Gastrocnemius medialis (tissue), 4 donors: Measurements from ENCODE around the gene IFNA7. TPM values are rescaled to one million over a fixed set of nuclear protein-coding genes. Genes with fewer than 3 reads are reported as not detected.
"Not testable (repeated sequence)": the region's sequence is repeated elsewhere in the genome, so short reads cannot be mapped to it uniquely, and the experiment has no call there.

Source experiments
- ATAC-seq, 2 donors: fragments of 150-250 bp; one replicate each; pipeline ENCODE4 v1.9.1; 2016
- DNase-seq, 2 donors: peaks; one replicate each; pipeline ENCODE4 v3.0.0-alpha.2; 2019
- H3K27ac ChIP-seq, 4 donors: fragments of 200-600 bp; sonication (generic); 1 replicate in 1 of 4; 2 replicates in 3 of 4; pipeline ENCODE4 v1.5.1; 2016 to 2018; ENCODE audit warnings: mild to moderate bottlenecking in 2 of 4, moderate library complexity in 1 of 4
- H3K27me3 ChIP-seq, 3 donors: fragments of 200-600 bp; sonication (generic) in 2 of 3; 1 replicate in 1 of 3; 2 replicates in 2 of 3; pipeline versions ENCODE4 v1.5.1 to v1.6.0; 2016 to 2019; ENCODE audit warnings: mild to moderate bottlenecking in 1 of 3, moderate library complexity in 1 of 3
- H3K36me3 ChIP-seq, 2 donors: fragments of 200-600 bp; sonication (generic) in 1 of 2; one replicate each; pipeline ENCODE4 v1.5.1; 2017 to 2018
- H3K4me1 ChIP-seq, 2 donors: fragments of 200-600 bp; sonication (generic) in 1 of 2; one replicate each; pipeline ENCODE4 v1.5.1; 2016 to 2017; ENCODE audit warnings: mild to moderate bottlenecking in 2 of 2
- H3K4me3 ChIP-seq, 4 donors: fragments of 200-600 bp; sonication (generic) in 3 of 4; 1 replicate in 1 of 4; 2 replicates in 3 of 4; pipeline ENCODE4 v1.5.1; 2016 to 2019; ENCODE audit warnings: mild to moderate bottlenecking in 2 of 4
- H3K9me3 ChIP-seq, 3 donors: fragments of 200-600 bp; sonication (generic) in 2 of 3; 1 replicate in 1 of 3; 2 replicates in 2 of 3; pipeline ENCODE4 v1.5.1; 2016 to 2019
- POLR2A ChIP-seq, 2 donors: fragments of 450-650 bp; IDR thresholded peaks; one replicate each; pipeline ENCODE4 v1.6.1; 2017; ENCODE audit warnings: antibody characterized with exemption in 2 of 2, mild to moderate bottlenecking in 2 of 2, moderate library complexity in 2 of 2
- in situ Hi-C, 4 donors: fragments of 200-750 bp; cut with MboI; loops; one replicate each; pipeline versions ENCODE4 v1.15.0 to v1.8.0; 2017; ENCODE audit warnings: low sequenced_read_pairs in 4 of 4
- intact Hi-C: fragments of 100-400 bp; cut with DNase I; formaldehyde crosslinking; loops from one replicate; pipeline ENCODE4 v1.15.1; 2023; ENCODE audit warnings: low total_unique reads
- total RNA-seq, 4 donors: library from RNA; depleted of rRNA; stranded (reverse); fragments of >200 nt; gene quantifications; one replicate each; pipeline versions ENCODE4 v1.1.0 to v1.2.3, GENCODE V29; 2016
- TF ChIP-seq, protein P1 (sequence below), 5 experiments: fragments of 450-650 bp in 3 of 5; fragments of 200-600 bp in 2 of 5; sonication (generic) in 2 of 5; IDR thresholded peaks in 4 of 5; conservative IDR thresholded peaks in 1 of 5; 1 replicate in 4 of 5; 2 replicates in 1 of 5; pipeline ENCODE4 v1.5.1; 2016 to 2019; ENCODE audit warnings: antibody characterized with exemption in 5 of 5, mild to moderate bottlenecking in 3 of 5, moderate library complexity in 3 of 5

Gene IFNA7
- total RNA-seq, 4 donors from 2014 or later, result not detected

- no peaks in the 10 kb centered on the region for H3K36me3 ChIP-seq
- ATAC-seq (no peak), DNase-seq (no peak)
- intact Hi-C loops, result no loop called here
- in situ Hi-C loops, result no loop called here
- no peaks in the 10 kb centered on the region for H3K9me3 ChIP-seq
- no peaks in the 10 kb centered on the region for H3K27me3 ChIP-seq
- H3K4me1 ChIP-seq, result no peaks in the 10 kb centered on the region
- H3K4me3 ChIP-seq, result no peak overlapping the region
- no peak overlapping the region for H3K27ac ChIP-seq
- no peak for TF ChIP-seq POLR2A (IDR thresholded peaks at IDR 0.05)
- TF ChIP-seq, protein P1, sequence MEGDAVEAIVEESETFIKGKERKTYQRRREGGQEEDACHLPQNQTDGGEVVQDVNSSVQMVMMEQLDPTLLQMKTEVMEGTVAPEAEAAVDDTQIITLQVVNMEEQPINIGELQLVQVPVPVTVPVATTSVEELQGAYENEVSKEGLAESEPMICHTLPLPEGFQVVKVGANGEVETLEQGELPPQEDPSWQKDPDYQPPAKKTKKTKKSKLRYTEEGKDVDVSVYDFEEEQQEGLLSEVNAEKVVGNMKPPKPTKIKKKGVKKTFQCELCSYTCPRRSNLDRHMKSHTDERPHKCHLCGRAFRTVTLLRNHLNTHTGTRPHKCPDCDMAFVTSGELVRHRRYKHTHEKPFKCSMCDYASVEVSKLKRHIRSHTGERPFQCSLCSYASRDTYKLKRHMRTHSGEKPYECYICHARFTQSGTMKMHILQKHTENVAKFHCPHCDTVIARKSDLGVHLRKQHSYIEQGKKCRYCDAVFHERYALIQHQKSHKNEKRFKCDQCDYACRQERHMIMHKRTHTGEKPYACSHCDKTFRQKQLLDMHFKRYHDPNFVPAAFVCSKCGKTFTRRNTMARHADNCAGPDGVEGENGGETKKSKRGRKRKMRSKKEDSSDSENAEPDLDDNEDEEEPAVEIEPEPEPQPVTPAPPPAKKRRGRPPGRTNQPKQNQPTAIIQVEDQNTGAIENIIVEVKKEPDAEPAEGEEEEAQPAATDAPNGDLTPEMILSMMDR (IDR thresholded peaks at IDR 0.05 in 4 of 5, conservative IDR thresholded peaks at IDR 0.05 in 1 of 5), result no peak
These were observed 27.3 kb downstream of the IFNA7 start for GRCh38 chr9:21174671-21175070.

- TF ChIP-seq POLR2A (IDR thresholded peaks at IDR 0.05), result no peak
- TF ChIP-seq, protein P1 (IDR thresholded peaks at IDR 0.05 in 4 of 5, conservative IDR thresholded peaks at IDR 0.05 in 1 of 5), result no peak
- ATAC-seq (no peak), DNase-seq (no peak)
- no peaks in the 10 kb centered on the region for H3K27me3 ChIP-seq
- intact Hi-C loops, result no loop called here
- H3K36me3 ChIP-seq, result no peaks in the 10 kb centered on the region
- in situ Hi-C loops, result no loop called here
- H3K4me1 ChIP-seq, result no peaks in the 10 kb centered on the region
- no peak overlapping the region for H3K27ac ChIP-seq
- H3K4me3 ChIP-seq, result no peak overlapping the region
- no peaks in the 10 kb centered on the region for H3K9me3 ChIP-seq
These were observed 29.8 kb downstream of the IFNA7 start for GRCh38 chr9:21172156-21172555.

DNA sequence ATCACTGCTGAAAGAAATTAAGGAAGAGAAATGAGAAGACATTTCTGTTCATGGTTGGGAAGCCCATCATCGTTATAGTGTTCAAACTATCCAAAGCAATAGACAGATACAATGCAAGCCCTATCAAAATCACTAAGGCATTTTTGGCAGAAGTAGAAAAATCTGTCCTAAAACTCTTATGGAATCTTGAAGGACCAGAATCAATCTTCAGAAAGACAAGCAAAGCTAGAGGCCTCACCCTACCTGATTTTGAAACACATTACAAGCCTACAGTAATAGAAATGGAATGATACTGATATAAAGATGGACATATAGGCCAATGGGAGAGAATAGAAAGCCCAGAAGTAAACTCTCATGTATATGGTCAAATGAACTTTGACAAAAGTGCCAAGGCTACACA, 30.7 kb downstream of the IFNA7 start:
- H3K27ac ChIP-seq, result no peak overlapping the region
- TF ChIP-seq, protein P1 (IDR thresholded peaks at IDR 0.05 in 4 of 5, conservative IDR thresholded peaks at IDR 0.05 in 1 of 5), result no peak
- TF ChIP-seq POLR2A (IDR thresholded peaks at IDR 0.05), result no peak
- no peak overlapping the region for H3K4me3 ChIP-seq
- ATAC-seq, result no peak
- no peaks in the 10 kb centered on the region for H3K9me3 ChIP-seq
- no peaks in the 10 kb centered on the region for H3K4me1 ChIP-seq
- intact Hi-C loops, result no loop called here
- no peak for DNase-seq
- in situ Hi-C loops, result no loop called here
- no peaks in the 10 kb centered on the region for H3K27me3 ChIP-seq
- H3K36me3 ChIP-seq, result no peaks in the 10 kb centered on the region

DNA sequence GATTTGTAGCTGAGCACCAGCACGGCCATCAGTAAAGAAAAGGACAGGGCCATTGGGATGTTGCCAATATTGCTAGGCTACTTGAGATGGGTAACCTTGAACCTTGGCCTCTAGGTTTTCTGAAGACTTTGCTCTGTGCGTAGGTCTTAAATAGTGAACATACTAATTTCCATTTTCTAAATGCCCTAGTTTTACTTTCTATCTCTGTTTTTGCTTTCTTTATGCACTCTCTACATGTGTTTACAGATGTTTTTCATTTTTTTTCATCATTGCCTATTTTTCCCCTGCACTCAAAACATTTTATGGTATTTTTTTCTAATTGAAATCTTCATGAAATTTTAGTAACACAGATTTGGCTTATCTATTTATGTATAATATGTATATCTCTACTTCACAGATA, 35.4 kb downstream of the IFNA7 start, which contains the start of gene IFNA21:
Gene IFNA21 (minus strand): TSS at position 101 of the 400 bp plus-strand sequence. CDS start 48 bp downstream, at position 53.
- H3K4me3 ChIP-seq, H3K36me3 ChIP-seq, H3K27me3 ChIP-seq, H3K9me3 ChIP-seq, ATAC-seq, DNase-seq, H3K27ac ChIP-seq, intact Hi-C loops, in situ Hi-C loops, H3K4me1 ChIP-seq: not testable (repeated sequence)

- in situ Hi-C loops (no loop called here), intact Hi-C loops (no loop called here)
- no peaks in the 10 kb centered on the region for H3K27me3 ChIP-seq
- H3K36me3 ChIP-seq, result no peaks in the 10 kb centered on the region
- H3K4me1 ChIP-seq, result no peaks in the 10 kb centered on the region
- H3K9me3 ChIP-seq, result no peaks in the 10 kb centered on the region
- H3K4me3 ChIP-seq, result no peak overlapping the region
- ATAC-seq (no peak), DNase-seq (no peak)
- TF ChIP-seq, protein P1 (IDR thresholded peaks at IDR 0.05 in 4 of 5, conservative IDR thresholded peaks at IDR 0.05 in 1 of 5), result no peak
- TF ChIP-seq POLR2A (IDR thresholded peaks at IDR 0.05), result no peak
- no peak overlapping the region for H3K27ac ChIP-seq
These were observed 36.5 kb downstream of the IFNA7 start for GRCh38 chr9:21165516-21165915.
